GM18951 (cell line): ENCODE measurements around the gene CCDC3.

ENCODE experiments used
- POLR2A ChIP-seq: IDR thresholded peaks from 4 replicates; pipeline ENCODE4 v1.6.1; 2011; ENCODE audit warnings: mild to moderate bottlenecking; ENCODE audit not compliant: insufficient read length, insufficient read depth; ENCODE audit errors: extremely low read depth
- in situ Hi-C: fragments of 300-500 bp; cut with MboI; formaldehyde crosslinking; loops from one replicate; pipeline ENCODE4 v1.12.0; 2022; ENCODE audit warnings: low sequenced_read_pairs, mixed read lengths, inconsistent platforms; ENCODE audit not compliant: unreplicated experiment

The CCDC3 gene

GRCh38 chr10:12981570-12981969 is 19.9 kb downstream of the CCDC3 start:
- in situ Hi-C loops, result no loop called here
- no peak for TF ChIP-seq POLR2A

DNA sequence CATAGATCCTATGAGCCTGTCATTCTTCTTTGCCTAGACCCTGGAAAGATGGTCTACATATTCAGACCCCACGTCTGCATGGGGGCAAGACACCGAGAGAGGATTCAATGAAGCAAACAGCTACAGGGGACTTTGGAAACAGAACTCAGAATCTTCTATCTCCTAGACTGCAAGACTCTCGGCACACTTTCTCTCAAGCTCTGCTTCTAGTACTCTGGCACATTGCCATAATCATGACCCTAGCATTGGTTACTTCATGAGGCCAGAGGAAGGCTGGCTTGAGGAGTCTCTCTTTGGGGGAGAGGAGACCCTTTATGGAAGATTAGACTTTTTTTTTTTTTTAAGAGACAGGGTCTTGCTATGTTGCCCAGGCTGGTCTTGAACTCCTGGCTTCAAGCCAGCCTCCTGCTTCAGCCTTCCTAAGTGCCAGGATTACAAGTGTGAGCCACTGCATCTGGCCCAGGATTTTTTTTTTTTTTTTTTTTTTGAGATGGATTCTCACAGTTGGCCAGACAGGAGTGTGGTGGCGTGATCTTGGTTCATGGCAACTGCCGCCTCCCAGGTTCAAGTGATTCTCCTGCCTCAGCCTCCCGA is 20.7 kb downstream of the CCDC3 start:
- in situ Hi-C loops, result no loop called here
- no peak for TF ChIP-seq POLR2A

DNA sequence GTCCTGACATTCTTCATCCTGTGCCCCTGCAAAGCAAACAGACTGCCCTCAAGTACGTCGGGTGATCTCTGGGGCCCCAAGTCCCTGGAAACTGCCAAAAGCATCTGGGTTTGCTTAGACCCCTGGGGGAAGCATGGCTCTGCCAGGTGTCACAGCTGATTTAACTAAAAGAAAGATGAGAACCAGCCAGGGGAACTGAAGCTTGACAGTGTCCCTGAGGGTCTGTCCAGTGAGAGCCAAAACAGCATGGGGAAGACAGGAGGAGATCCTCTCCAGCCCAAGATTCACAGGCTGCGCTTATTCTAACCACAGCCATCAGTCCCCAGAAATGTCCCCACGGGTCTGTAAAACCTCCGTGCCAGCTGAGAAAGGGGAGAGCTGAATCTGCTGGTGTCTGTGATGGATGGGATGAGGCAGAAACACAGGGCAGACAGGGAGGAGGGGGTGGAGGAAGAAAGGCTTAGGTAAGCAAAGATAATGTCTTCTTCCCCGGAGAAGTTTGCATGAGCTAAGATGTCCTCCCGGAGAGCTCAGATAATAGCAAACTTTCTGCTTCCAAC is 21.3 kb downstream of the CCDC3 start:
- in situ Hi-C loops, result no loop called here
- TF ChIP-seq POLR2A, result no peak

GRCh38 chr10:12978891-12979290 is 22.6 kb downstream of the CCDC3 start:
- in situ Hi-C loops, result no loop called here
- TF ChIP-seq POLR2A, result no peak

DNA sequence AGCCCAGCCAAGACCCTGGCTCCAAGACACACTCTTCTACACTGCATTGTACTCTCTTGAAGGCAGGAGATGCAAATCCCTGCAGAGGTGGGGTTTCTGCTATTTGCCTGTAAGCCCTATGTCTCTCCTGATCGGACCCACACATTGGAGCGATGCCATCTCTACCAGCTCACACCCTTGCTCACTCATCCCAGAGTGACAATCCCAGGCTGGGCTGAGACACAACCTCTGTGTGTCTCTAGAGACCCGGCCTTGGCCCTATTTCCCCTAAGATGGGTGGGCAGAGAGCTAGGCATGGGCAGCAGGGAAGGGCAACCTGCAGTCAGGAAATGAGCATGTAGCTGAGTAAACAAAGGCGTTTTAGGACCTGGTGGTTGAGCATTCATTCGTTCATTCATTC is 25.6 kb downstream of the CCDC3 start:
- in situ Hi-C loops, result no loop called here
- TF ChIP-seq POLR2A, result no peak

DNA sequence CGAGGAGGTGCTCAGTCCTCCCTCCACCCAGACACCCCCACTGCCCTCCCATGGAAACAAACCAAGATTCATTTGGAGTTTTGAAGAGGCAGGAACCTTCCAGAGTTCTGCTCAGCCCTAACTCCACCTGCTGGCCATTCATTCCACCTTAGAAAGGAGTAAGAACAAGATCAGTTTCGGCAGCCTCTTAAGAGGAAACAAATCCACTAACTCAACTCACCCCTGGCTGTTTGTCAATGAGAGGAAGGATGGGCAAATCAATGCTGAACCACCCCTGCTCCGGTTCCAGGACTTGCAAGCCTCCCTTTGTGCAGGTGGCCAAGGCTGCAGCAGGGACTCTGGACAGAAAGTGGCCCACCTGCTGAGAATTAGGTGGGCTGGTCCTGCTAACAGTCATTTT is 26.2 kb downstream of the CCDC3 start:
- in situ Hi-C loops, result no loop called here
- no peak for TF ChIP-seq POLR2A

- no peak for TF ChIP-seq POLR2A
- in situ Hi-C loops, result no loop called here
Measured at GRCh38 chr10:12974491-12975199, 26.9 kb downstream of the CCDC3 start.

GRCh38 chr10:12974078-12974477 is 27.4 kb downstream of the CCDC3 start:
- in situ Hi-C loops, result no loop called here
- TF ChIP-seq POLR2A, result no peak

- in situ Hi-C loops, result no loop called here
- TF ChIP-seq POLR2A, result no peak
Measured at GRCh38 chr10:12973149-12973718, 28.3 kb downstream of the CCDC3 start.

GRCh38 chr10:12972146-12972545 is 29.4 kb downstream of the CCDC3 start:
- in situ Hi-C loops, result no loop called here
- TF ChIP-seq POLR2A, result no peak

GRCh38 chr10:12971001-12971788 is 30.3 kb downstream of the CCDC3 start:
- TF ChIP-seq POLR2A, result no peak
- in situ Hi-C loops, result no loop called here

DNA sequence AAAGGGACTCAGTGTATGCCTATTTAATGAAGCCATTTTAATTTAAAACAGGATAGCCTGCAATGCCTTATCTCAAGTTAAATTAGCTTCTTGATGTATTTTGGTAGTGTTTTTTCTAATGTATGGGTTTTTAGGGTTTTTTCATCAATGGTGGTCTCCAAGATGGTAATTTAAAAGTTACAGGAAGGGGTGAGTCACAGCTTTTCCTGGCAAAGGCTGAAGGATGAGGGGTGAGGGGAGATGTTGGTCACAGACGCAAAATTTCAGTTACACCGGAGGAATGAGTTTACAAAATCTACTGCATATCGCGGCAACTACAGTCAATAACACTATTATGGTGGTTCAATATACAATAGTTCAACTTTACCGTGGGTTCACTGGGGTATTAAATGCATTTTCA is 31.6 kb downstream of the CCDC3 start:
- in situ Hi-C loops, result no loop called here
- no peak for TF ChIP-seq POLR2A

DNA sequence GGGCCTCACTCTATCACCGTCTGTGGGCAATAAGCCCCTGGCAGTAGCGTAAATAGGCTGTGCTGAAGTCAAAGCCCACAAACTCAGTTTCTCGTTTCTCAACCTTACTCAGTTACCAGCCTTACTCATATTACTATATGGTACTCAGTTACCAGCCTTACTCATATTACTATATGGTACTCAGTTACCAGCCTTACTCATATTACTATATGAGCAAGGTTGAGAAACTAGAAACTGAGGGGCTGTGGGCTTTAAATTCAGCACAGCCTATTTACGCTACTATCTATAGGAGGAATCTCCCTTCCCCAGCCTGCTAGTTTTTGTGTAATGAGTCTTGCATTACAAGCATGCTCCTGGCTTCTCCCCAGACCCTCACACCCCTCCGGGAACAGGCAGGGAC is 35.4 kb downstream of the CCDC3 start:
- no peak for TF ChIP-seq POLR2A

GRCh38 chr10:12965571-12965970 is 35.9 kb downstream of the CCDC3 start:
- TF ChIP-seq POLR2A, result no peak
- in situ Hi-C loops, result no loop called here

More for the DNA sequence above, 35.4 kb downstream of the CCDC3 start:
- in situ Hi-C loops, result no loop called here

- in situ Hi-C loops, result no loop called here
Measured at GRCh38 chr10:12962556-12962955, 39.0 kb downstream of the CCDC3 start.

More at GRCh38 chr10:12962556-12962955, 39.0 kb downstream of the CCDC3 start:
- no peak for TF ChIP-seq POLR2A
